GM23338 (cell line): ENCODE results near the gene CPB1.

Experiments used
- CREB1 ChIP-seq: fragments of 250-450 bp; sonication (Bioruptor Pico); IDR thresholded peaks from 2 replicates; pipeline ENCODE4 v1.5.0; 2020; ENCODE audit warnings: low read depth, mild to moderate bottlenecking, moderate library complexity
- CTCF ChIP-seq, 2 experiments: fragments of 200-600 bp in 1 of 2; sonication (generic) in 1 of 2; conservative IDR thresholded peaks; 2 replicates each; pipeline versions ENCODE4 v1.5.1 to v1.6.1; 2016 to 2017; ENCODE audit warnings: antibody characterized with exemption in 2 of 2, low read depth in 2 of 2, mild to moderate bottlenecking in 2 of 2, moderate library complexity in 1 of 2
- ETS1 ChIP-seq: IDR thresholded peaks from 2 replicates; pipeline ENCODE4 v1.6.1; 2016; ENCODE audit warnings: antibody characterized with exemption
- EZH2 ChIP-seq: fragments of 200-600 bp; sonication (generic); IDR thresholded peaks from one replicate; pipeline ENCODE4 v1.8.0; 2017; ENCODE audit warnings: antibody characterized with exemption, mild to moderate bottlenecking, low read depth; ENCODE audit not compliant: unreplicated experiment
- EZH2phosphoT487 ChIP-seq: fragments of 200-600 bp; sonication (generic); IDR thresholded peaks from one replicate; pipeline ENCODE4 v1.8.1; 2018; ENCODE audit warnings: antibody characterized with exemption; ENCODE audit not compliant: unreplicated experiment
- JUNB ChIP-seq: IDR thresholded peaks from one replicate; pipeline ENCODE4 v1.6.1; 2016; ENCODE audit warnings: antibody characterized with exemption; ENCODE audit not compliant: unreplicated experiment
- POLR2AphosphoS5 ChIP-seq: IDR thresholded peaks from 2 replicates; pipeline ENCODE4 v1.6.1; 2016; ENCODE audit warnings: antibody characterized with exemption, low read depth
- REST ChIP-seq: IDR thresholded peaks from one replicate; pipeline ENCODE4 v1.6.1; 2018; ENCODE audit warnings: antibody characterized with exemption; ENCODE audit not compliant: unreplicated experiment
- STAT1 ChIP-seq: IDR thresholded peaks from one replicate; pipeline ENCODE4 v1.6.1; 2016; ENCODE audit warnings: antibody characterized with exemption; ENCODE audit not compliant: unreplicated experiment

GRCh38 chr3:148853076-148853475 lies 25.5 kb downstream of the CPB1 start:
- TF ChIP-seq POLR2AphosphoS5 (no peak), CTCF (conservative IDR thresholded peaks at IDR 0.05; ENCODE audit: low read depth in 2 of 2) (no peak), EZH2phosphoT487 (no peak), EZH2 (no peak), ETS1 (no peak), CREB1 (CRISPR knock-in tag) (no peak), JUNB (no peak), REST (no peak), STAT1 (no peak)
